Cardiac septum (tissue), 1 donor: ENCODE results near the gene TTLL11. TPM values are rescaled to one million over a fixed set of nuclear protein-coding genes. Genes with fewer than 3 reads are reported as not detected.

ENCODE experiments used
- DNase-seq: peaks from one replicate; pipeline ENCODE4 v3.0.0-alpha.2; 2020; ENCODE audit warnings: low spot score
- intact Hi-C: fragments of 100-400 bp; cut with DNase I; formaldehyde crosslinking; loops from one replicate; pipeline ENCODE4 v1.14.0; 2022
- total RNA-seq: library from RNA; stranded (reverse); fragmentation: NEBNext Ultra II Directional; extraction: Animal tissue kit (Norgen Biotek cat#: 25700); gene quantifications from one replicate; pipeline ENCODE4 v1.2.1, GENCODE V29; 2021
- donor health status: DM: no; HTN: no; CAD: no.

TTLL11 gene
- total RNA-seq, 1 donor from 2014 or later, result 12.6 TPM

DNA sequence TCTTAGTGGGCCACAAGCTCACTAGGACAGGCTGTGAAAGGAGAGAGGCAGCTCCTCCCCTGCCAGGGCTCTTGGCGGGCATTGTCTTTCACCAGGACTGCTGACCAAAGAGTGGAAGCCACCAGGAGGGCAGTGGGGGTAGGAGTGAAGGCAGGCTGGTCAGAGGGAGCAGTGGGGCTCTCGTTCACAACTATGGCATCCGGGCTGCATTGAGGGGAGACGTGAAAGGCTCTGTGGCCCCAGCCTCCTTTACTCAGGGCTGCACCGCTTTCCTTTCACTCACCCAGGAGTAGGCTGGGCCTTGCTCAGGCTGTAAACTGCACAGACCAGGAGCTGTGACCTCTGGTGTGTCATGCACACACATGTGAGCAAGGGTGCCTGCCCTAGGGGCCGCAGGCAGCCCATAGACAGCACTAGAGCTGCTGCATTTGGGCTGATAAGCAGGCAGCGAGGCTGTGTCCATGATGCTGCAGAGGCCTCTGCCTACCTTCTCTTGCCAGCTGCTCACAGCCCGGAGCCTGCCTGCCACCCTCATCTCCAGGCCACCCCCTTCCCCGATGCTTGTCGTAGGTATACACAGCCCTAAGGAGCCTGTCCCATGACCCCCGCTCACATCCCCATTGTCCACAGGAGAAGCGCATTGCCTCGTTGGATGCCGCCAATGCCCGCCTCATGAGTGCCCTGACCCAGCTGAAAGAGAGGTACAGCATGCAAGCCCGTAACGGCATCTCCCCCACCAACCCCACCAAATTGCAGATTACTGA, 311.2 kb downstream of the TTLL11 start:
- no peak for DNase-seq
- intact Hi-C loops, result no loop called here

- intact Hi-C loops, result no loop called here
- peak; percentile 69 for DNase-seq
Observed at GRCh38 chr9:121781145-121781548, 312.0 kb downstream of the TTLL11 start.

DNA sequence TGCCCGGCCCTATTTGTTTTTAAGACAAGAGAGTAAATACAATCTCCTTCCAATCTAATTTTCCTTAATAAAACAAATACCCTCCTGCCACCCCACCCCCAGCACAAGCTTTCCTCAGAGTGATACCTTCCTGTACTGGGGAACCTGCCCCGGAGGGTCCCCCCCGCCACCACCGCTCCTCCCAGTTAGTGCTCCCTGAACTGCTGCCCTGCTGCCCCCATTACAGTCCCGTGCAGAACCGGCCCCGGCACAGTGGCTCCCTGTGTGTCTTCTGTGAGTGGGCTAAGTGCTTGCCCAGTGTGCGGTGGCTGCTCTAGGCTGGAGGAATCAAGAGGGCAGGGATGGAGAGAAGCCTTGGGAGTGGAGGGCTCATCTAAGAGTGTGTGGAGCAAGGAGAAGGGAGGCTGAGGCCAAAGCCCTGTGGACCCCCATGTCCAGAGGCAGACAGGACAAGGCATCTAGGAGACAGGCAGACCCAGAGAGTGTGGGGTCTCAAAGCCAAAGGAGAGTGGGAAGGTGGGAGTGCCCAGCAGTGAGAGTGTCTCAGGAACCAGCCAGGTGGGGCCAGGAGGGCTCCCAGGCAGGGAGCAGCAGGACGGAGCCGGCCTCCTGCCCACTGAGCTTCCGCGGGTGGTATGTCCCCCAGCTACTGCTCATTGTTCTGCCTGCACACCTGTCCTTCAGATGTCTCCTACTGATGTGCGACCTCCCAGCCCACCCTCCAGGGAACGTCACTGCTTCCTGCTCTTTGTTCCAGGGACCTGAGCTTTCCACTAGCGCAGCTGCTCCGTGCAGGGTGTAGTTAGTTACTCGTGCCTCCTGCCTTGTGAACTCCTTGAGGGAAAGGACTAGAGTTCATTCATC, 312.7 kb downstream of the TTLL11 start:
- peak; percentile 71 for DNase-seq

DNA sequence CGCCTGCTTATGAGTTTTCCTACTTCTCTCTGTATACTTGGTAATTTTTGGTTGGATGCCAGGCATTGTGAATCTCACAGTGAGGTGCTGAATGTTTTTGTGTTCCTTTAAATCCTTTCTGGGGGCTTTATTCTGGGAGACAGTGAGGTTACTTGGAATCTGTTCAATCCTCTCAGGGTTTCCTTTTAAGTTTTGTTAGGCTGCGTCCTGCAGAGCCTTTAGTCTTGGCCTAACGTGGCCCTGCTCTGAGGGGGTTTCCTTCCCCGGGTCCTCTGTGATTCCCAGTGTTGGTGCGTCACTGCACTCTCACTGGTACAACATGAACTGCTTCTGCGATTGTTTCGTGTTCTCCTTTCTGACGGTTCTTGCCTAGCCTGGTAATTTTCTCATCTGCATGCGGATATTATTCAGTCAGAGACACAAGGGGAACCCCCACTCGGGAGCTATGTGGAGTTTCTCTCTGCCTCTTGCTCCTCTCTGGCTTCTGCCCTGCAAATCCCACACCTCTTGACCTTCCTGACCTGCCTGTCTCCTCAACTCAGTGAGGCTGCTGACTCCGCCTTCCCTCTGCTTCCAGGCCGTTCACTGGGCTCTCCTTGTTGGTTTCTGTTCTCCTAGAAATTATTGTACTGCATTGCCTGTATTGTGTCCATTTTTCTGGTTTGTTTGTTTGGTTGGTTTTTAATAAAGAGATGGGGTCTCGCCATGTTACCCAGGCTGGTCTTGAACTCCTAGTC, 313.6 kb downstream of the TTLL11 start:
- peak; percentile 76 for DNase-seq
- intact Hi-C loops, result no loop called here

More for the DNA sequence above, 312.7 kb downstream of the TTLL11 start:
- intact Hi-C loops, result no loop called here

- no peak for DNase-seq
- intact Hi-C loops, result no loop called here
Observed at GRCh38 chr9:121778252-121779225, 314.6 kb downstream of the TTLL11 start.

GRCh38 chr9:121776739-121777637, 316.1 kb downstream of the TTLL11 start:
- peak; percentile 53 for DNase-seq
- intact Hi-C loops, result no loop called here

- intact Hi-C loops, result no loop called here
- peak; percentile 75 for DNase-seq
Observed at GRCh38 chr9:121776001-121776738, 316.9 kb downstream of the TTLL11 start.

DNA sequence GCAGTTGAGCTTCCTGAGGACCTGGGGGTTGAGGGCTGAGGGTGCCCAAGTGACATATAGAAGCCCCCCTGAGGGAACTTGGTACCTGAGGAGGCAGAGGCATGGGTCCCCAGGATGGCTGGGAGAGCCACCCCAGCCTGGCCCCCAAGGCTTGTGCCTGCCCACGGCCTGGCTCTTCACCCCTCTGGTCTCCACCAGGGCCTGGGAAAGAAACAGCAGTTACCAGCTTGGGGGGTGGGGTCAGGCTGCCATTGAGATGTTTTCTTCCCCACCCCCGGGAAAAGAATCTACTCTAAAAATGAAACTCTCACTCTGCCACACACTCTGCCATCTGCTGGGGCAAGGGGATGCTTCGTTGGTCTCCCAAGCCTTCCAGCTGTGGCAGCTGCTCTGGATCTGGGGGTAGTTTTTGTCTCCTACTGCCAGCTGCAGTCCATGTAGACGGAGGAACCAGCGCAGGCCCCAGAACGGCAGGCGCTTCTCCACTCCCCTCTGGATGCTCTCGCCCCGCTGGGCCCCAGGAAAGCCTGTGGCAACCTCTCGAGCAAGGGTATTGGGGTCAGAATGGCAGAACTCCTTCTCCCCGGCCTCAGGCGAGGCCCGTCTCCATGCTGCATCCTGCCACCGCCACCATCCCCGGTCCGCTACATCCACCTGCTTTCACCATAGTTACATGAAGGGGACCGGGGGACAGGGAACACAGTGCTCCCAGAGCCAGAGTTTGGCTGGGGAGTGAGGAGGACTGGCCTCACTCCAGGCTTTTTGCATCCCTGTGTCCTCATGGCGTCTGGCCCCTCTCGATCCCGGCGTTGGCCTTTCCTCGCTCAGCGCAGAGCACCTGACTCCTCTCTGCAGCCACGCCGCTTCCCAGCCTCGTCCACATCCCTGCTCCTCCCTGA, 318.1 kb downstream of the TTLL11 start:
- intact Hi-C loops, result no loop called here
- DNase-seq, result peak; percentile 61

- peak; percentile 67 for DNase-seq
- intact Hi-C loops, result no loop called here
Observed at GRCh38 chr9:121773954-121774714, 319.0 kb downstream of the TTLL11 start.

GRCh38 chr9:121773286-121773953, 319.7 kb downstream of the TTLL11 start:
- peak; percentile 68 for DNase-seq
- intact Hi-C loops, result no loop called here

DNA sequence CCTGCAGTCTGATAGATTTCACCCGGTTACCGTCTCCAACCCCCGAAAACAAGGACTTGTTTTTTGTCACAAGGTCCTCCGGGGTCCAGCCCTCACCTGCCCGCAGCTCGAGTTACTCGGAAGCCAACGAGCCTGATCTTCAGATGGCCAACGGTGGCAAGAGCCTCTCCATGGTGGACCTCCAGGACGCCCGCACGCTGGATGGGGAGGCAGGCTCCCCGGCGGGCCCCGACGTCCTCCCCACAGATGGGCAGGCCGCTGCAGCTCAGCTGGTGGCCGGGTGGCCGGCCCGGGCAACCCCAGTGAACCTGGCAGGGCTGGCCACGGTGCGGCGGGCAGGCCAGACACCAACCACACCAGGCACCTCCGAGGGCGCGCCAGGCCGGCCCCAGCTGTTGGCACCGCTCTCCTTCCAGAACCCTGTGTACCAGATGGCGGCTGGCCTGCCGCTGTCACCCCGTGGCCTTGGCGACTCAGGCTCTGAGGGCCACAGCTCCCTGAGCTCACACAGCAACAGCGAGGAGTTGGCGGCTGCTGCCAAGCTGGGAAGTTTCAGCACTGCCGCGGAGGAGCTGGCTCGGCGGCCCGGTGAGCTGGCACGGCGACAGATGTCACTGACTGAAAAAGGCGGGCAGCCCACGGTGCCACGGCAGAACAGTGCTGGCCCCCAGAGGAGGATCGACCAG, 320.4 kb downstream of the TTLL11 start:
- intact Hi-C loops, result no loop called here
- peak; percentile 85 for DNase-seq
